Glomerular endothelial cell (primary cell): Measurements from ENCODE around the gene CARD19. TPM values are rescaled to one million over a fixed set of nuclear protein-coding genes. Genes with fewer than 3 reads are reported as not detected.

Experiments used
- DNase-seq: peaks from one replicate; pipeline ENCODE4 v3.0.0-alpha.2; 2011; ENCODE audit warnings: low read depth, low spot score; ENCODE audit errors: extremely low read depth
- total RNA-seq: library from RNA; depleted of rRNA; stranded (reverse); fragments of >200 nt; gene quantifications from 2 replicates; pipeline ENCODE4 v1.2.3, GENCODE V29; 2015

Gene CARD19
- total RNA-seq, 1 donor from 2014 or later = 97.3 TPM

GRCh38 chr9:93149361-93149760, 53.3 kb downstream of the CARD19 start:
- no peak for DNase-seq

GRCh38 chr9:93151097-93151784, 55.2 kb downstream of the CARD19 start:
- no peak for DNase-seq

GRCh38 chr9:93154293-93154903, 58.4 kb downstream of the CARD19 start:
- no peak for DNase-seq

GRCh38 chr9:93155716-93156474, 59.9 kb downstream of the CARD19 start:
- DNase-seq = no peak

- no peak for DNase-seq
Measured at GRCh38 chr9:93156475-93157008, 60.5 kb downstream of the CARD19 start.

GRCh38 chr9:93159601-93160471, 63.8 kb downstream of the CARD19 start:
- no peak for DNase-seq

- DNase-seq = no peak
Measured at GRCh38 chr9:93161786-93162562, 66.0 kb downstream of the CARD19 start.

Other genes starting within 250 kb of the CARD19 start
- 9.0 and 9.1 TPM in 2 replicates for gene ZNF484, start 218.2 kb upstream of the CARD19 start, total RNA-seq
- gene FGD3, start 148.7 kb upstream of the CARD19 start, total RNA-seq = not detected in 2 replicates
- gene SUSD3, start 37.5 kb upstream of the CARD19 start, total RNA-seq = not detected in 2 replicates
- gene NINJ1, start 38.0 kb downstream of the CARD19 start, total RNA-seq = 150 and 154 TPM in 2 replicates
- gene WNK2, start 87.9 kb downstream of the CARD19 start, total RNA-seq = 0.06 TPM in 1 of 2 replicates, not detected in the other